ENCODE data around the gene ARFIP2.

Gene ARFIP2

DNA sequence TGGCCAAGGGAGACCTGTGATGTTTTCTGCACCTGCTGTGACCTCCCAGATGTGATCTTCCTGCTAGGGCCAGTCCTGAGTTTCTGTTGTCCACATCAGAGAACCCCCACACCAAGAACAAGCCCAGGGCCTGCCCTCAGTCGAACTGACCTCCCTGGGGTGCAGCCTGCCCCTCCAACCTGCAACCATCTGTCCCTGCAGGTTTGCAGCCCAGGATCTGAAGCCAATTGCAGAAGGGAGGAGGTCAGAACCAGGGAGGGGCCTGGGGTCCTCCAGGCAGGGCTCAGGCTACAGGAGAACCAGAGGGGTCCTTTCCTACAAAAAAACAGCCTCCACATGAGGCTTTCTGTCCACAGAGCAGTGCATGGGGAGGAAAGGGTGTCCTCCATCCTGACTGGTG, 8.2 kb downstream of the ARFIP2 start:
- Histone ChIP-seq H3F3A (ENCODE audit: insufficient read depth, low read length) (peaks cover 14% of the 10 kb centered on the region), H3K9me2 (replicated peaks; ENCODE audit: insufficient read depth, low read length) (no peaks in the 10 kb centered on the region), H3K4me1 (ENCODE audit: low read length) (0 out of 2 replicates have a peak, but pooled peaks cover 3% of the 10 kb centered on the region), H3K27ac (ENCODE audit: low read length) (no peak overlapping the region), H4K20me1 (ENCODE audit: insufficient read depth, low read length) (no peaks in the 10 kb centered on the region), H3K9ac (ENCODE audit: low read length) (no peak overlapping the region), H3K4me2 (ENCODE audit: low read depth, low read length) (peak overlapping the region; percentile 79), H3K27me3 (replicated peaks; ENCODE audit: insufficient read depth, low read length) (no peaks in the 10 kb centered on the region), H3K9me3 (replicated peaks; ENCODE audit: insufficient read depth, low read length) (no peaks in the 10 kb centered on the region), H3K4me3 (ENCODE audit: low read length) (peak overlapping the region; percentile 45), H3K36me3 (replicated peaks; ENCODE audit: insufficient read depth, low read length) (no peaks in the 10 kb centered on the region), H3K79me2 (ENCODE audit: low read length) (no peaks in the 10 kb centered on the region), H2AFZ (ENCODE audit: low read length) (no peak overlapping the region)
- TF ChIP-seq EZH2 (optimal IDR thresholded peaks at IDR 0.05; ENCODE audit: low read depth, low read length) (no peak), EZH2phosphoT487 (IDR thresholded peaks at IDR 0.05; ENCODE audit: low read length) (no peak)
- TF ChIP-seq, protein P1, sequence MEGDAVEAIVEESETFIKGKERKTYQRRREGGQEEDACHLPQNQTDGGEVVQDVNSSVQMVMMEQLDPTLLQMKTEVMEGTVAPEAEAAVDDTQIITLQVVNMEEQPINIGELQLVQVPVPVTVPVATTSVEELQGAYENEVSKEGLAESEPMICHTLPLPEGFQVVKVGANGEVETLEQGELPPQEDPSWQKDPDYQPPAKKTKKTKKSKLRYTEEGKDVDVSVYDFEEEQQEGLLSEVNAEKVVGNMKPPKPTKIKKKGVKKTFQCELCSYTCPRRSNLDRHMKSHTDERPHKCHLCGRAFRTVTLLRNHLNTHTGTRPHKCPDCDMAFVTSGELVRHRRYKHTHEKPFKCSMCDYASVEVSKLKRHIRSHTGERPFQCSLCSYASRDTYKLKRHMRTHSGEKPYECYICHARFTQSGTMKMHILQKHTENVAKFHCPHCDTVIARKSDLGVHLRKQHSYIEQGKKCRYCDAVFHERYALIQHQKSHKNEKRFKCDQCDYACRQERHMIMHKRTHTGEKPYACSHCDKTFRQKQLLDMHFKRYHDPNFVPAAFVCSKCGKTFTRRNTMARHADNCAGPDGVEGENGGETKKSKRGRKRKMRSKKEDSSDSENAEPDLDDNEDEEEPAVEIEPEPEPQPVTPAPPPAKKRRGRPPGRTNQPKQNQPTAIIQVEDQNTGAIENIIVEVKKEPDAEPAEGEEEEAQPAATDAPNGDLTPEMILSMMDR (IDR thresholded peaks at IDR 0.05; ENCODE audit: low read length): no peak
- no peak for DNase-seq

DNA sequence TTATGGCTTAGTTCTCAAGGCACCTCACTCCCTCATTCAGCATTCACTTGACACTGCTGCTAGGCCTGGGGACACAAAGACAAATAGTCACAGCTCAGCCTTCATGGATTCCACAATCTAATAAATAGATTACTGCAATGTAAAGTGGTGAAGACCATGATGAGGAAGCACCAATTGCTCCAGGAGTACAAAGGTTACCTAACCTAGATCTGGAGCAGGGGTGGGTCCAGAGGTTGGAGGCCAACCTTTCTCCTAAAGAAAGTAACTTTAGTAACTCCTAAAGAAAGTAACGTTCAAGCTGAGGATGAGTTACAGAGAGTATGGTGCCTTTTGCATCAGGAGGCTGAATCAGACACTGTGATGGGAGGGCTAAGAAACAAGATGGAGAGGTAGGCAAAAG, 11.5 kb downstream of the ARFIP2 start:
- no peak overlapping the region for H3K4me2 ChIP-seq (ENCODE audit: low read depth, low read length)

DNA sequence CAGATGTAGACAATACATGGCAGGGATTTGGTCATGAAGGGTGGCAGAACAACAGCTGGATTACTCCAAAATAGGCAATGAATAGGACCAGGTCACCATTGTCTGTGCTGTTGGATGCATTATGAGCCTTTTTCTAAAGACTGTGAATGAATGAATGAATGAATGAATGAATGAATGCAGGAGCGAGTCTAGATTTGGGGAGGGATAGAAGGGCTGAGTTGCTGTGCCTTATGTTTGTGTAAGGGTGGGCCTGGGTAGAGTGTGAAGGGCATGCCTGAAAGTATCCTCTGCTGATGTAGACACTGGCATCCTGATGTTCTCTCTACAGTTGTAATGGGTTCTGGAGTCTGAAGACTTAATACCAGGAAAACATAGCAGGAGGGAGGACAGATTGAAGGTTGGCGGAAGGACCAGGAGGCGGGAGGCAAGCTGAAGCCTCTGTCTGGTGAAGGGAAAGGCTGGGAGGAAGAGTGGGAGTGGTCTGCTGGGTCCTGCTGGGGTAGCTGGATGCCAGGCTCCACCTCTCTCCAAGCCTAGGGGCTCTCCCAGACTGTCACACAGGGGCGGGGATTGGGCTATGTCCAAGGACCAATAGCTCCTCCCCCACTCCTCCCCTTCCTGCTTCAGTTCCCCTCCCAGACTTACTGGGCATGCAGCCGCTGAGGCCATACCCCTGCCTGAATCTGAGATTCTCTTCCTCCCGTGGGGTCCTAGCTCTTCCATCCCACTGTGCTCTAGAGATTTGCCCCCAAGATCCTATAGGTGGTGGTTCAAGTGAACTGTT, 12.2 kb downstream of the ARFIP2 start:
- Histone ChIP-seq H2AFZ (ENCODE audit: low read length) (peak overlapping the region; percentile 36; the same call in 1 of the 2 replicates), H3K9ac (ENCODE audit: low read length) (no peak overlapping the region), H3K79me2 (ENCODE audit: low read length) (no peaks in the 10 kb centered on the region), H3K4me3 (ENCODE audit: low read length) (no peak overlapping the region), H3K4me2 (ENCODE audit: low read depth, low read length) (no peak overlapping the region), H3F3A (ENCODE audit: insufficient read depth, low read length) (no peaks in the 10 kb centered on the region), H3K9me3 (replicated peaks; ENCODE audit: insufficient read depth, low read length) (no peaks in the 10 kb centered on the region), H3K36me3 (replicated peaks; ENCODE audit: insufficient read depth, low read length) (no peaks in the 10 kb centered on the region), H3K27me3 (replicated peaks; ENCODE audit: insufficient read depth, low read length) (no peaks in the 10 kb centered on the region), H3K9me2 (replicated peaks; ENCODE audit: insufficient read depth, low read length) (no peaks in the 10 kb centered on the region), H3K27ac (ENCODE audit: low read length) (no peak overlapping the region), H4K20me1 (ENCODE audit: insufficient read depth, low read length) (no peaks in the 10 kb centered on the region), H3K4me1 (ENCODE audit: low read length) (0 out of 2 replicates have a peak, but pooled peaks cover 3% of the 10 kb centered on the region)
- DNase-seq: no peak
- TF ChIP-seq, protein P1 (IDR thresholded peaks at IDR 0.05; ENCODE audit: low read length): no peak
- no peak for TF ChIP-seq EZH2phosphoT487 (IDR thresholded peaks at IDR 0.05; ENCODE audit: low read length)
- TF ChIP-seq EZH2 (optimal IDR thresholded peaks at IDR 0.05; ENCODE audit: low read depth, low read length): no peak

More for the DNA sequence above, 11.5 kb downstream of the ARFIP2 start:
- TF ChIP-seq, protein P1 (IDR thresholded peaks at IDR 0.05; ENCODE audit: low read length): no peak
- TF ChIP-seq EZH2 (optimal IDR thresholded peaks at IDR 0.05; ENCODE audit: low read depth, low read length): no peak
- no peak for TF ChIP-seq EZH2phosphoT487 (IDR thresholded peaks at IDR 0.05; ENCODE audit: low read length)
- Histone ChIP-seq H2AFZ (ENCODE audit: low read length) (peak overlapping the region; percentile 36; the same call in 1 of the 2 replicates), H3K9me2 (replicated peaks; ENCODE audit: insufficient read depth, low read length) (no peaks in the 10 kb centered on the region), H3K4me3 (ENCODE audit: low read length) (no peak overlapping the region), H3K36me3 (replicated peaks; ENCODE audit: insufficient read depth, low read length) (no peaks in the 10 kb centered on the region), H4K20me1 (ENCODE audit: insufficient read depth, low read length) (no peaks in the 10 kb centered on the region), H3F3A (ENCODE audit: insufficient read depth, low read length) (peaks cover 7% of the 10 kb centered on the region), H3K4me1 (ENCODE audit: low read length) (0 out of 2 replicates have a peak, but pooled peaks cover 3% of the 10 kb centered on the region), H3K27me3 (replicated peaks; ENCODE audit: insufficient read depth, low read length) (no peaks in the 10 kb centered on the region), H3K9ac (ENCODE audit: low read length) (no peak overlapping the region), H3K79me2 (ENCODE audit: low read length) (no peaks in the 10 kb centered on the region), H3K9me3 (replicated peaks; ENCODE audit: insufficient read depth, low read length) (no peaks in the 10 kb centered on the region), H3K27ac (ENCODE audit: low read length) (no peak overlapping the region)
- DNase-seq: no peak

All from MM.1S (cell line).